Measurements from ENCODE around the gene ATP2A3.

The ATP2A3 gene

GRCh38 chr17:3972281-3972731 lies 8.1 kb upstream of the ATP2A3 start:
- no peak for DNase-seq

- no peak for DNase-seq
Measured at GRCh38 chr17:3970668-3971067, 6.4 kb upstream of the ATP2A3 start.

- no peak for DNase-seq
Measured at GRCh38 chr17:3969963-3970362, 5.7 kb upstream of the ATP2A3 start.

GRCh38 chr17:3968886-3969524 lies 4.8 kb upstream of the ATP2A3 start:
- no peak for DNase-seq

DNA sequence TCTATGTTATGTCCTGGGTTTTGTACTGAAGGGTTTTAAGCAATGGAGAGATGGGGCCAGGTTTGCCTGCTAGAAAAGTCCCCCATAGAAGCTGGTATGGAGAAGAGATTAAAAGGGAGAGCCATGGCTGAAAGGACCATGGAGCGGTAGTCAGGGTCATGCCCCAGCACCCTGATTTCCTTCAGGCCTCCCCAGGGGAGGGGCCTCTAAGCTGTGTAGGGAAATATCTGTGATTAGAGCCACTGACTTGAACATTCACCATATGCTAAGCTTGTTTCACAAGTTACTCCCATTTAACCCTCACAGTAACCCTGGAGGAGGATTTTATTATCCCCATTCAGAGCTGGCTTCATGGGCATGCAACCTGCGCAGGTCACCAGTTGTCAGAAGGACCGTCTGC lies 3.8 kb upstream of the ATP2A3 start:
- DNase-seq: no peak

GRCh38 chr17:3966720-3967363 lies 2.6 kb upstream of the ATP2A3 start:
- DNase-seq: no peak

GRCh38 chr17:3965118-3965800 lies 1.0 kb upstream of the ATP2A3 start:
- peak; percentile 63 for DNase-seq

- no peak for DNase-seq
Measured at GRCh38 chr17:3963237-3964201, 718 bp downstream of the ATP2A3 start.

GRCh38 chr17:3962965-3963236 lies 1.3 kb downstream of the ATP2A3 start:
- DNase-seq: no peak

DNA sequence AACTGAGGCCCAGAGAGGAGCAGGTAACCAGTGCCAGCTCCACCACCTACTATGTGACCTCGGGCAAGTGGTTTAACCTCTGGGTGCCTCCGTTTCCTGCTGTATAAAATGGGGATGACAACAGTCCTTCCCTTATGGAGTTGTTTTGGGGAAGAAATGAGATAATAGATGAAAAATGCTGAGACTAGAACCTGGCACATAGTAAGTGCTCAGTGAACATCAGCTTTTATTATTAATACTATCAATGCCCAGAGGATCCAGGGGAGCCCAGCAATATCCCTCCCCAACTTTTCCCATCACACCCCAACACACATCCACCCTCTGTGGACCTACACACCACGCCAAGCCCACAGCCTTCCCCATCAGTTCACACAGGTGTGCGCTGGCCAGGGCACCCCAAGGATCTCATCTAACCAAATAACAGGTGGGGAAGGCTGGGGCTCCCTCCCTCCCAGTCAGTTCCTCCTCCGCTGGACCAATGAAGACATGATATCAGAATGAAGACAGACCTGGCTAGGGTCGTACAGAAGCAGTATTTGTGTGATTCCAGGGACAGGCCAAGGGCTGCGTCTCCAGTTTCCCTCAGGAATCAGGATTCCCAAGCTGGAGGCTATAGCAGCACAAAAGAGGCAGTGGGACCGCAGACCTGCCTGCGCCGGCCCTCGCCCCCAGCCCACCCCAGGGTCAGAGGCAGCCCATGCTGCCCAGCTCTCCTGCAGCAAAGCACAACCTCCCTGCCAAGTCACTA lies 1.8 kb downstream of the ATP2A3 start:
- DNase-seq: no peak

- DNase-seq: peak; percentile 80
Measured at GRCh38 chr17:3961564-3962047, 2.6 kb downstream of the ATP2A3 start.

- no peak for DNase-seq
Measured at GRCh38 chr17:3960764-3961163, 3.5 kb downstream of the ATP2A3 start.

DNA sequence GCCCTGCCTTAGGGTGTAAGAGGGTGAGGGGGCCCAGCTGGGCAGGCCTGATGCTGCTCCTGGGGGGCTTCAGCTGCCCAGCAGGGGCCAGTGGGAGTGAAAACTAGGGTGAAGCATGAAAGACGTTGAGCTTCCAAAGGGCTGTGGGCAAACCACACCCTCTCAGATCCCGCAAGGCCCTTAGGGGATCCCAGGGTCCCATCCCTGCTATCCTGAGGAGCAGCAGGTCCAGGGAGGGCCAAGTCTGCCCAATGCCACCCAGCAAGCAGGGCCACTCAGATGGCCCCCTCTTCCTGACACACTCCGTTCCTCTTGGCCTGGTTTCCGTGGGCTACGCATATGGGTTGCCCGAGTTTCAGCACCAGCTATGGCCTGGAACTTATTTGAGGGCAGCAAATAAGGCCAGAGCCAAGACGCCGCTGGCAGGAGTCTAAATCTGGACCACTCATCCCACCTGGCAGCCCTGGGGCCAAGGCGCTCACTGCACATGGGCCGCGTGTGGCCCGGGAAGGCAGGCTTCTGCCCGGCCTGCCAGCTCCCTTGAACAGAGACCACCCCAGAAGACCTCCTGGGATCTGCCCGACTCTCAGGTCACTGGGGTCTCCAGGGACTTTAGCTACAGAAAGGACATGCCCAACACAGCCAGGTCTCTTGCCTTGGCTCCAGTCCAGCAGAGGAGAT lies 4.2 kb downstream of the ATP2A3 start:
- DNase-seq: no peak

DNA sequence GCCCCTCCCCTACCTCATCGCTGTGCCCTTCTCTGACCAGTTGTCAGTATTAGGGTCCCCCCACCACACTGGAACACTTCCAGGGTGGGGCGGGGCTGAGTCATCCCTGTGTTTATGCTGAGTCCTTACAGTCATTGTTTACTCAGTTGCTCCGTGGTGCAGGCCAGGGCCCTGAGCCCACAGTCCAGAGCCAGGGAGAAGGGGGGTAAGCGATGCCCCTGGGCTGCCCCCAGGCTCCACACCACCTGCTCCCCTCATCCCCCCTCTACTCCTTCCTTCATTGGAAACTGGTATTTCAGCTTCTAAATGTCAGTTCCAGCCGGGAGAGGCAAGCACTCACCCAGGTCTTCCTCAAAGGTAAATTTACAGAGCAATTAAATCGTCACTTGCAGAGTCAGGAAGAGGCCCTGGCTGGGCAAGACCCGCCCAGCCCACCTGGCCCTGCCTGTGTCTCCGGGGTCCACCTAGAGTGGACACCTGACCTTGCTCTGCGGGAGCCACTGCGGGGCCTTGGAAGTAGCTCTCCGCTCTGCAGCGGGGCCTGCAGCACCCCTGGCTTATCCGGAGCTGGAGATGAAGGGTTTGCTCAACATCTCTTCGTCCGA lies 4.8 kb downstream of the ATP2A3 start:
- DNase-seq: no peak

- DNase-seq: no peak
Measured at GRCh38 chr17:3957735-3958599, 6.3 kb downstream of the ATP2A3 start.

DNA sequence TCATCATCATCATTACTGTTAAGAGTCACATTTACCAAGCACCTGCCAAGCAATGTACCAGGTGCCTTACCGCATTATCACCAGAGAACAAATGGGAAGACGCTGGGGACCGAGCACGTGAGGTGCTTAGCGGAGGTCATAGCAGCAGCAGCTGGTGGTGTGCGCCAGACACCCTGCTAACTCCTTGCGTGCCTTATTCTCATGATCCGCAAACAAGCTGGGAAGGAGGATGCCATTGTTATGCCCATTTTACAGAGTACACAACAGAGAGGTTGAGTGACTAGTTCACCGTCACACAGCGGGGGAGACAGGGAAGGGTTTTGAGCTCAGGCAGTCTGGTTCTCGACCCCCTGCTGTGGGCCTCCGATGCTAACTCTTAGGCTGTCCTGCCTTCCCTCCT lies 7.3 kb downstream of the ATP2A3 start:
- peak; percentile 31 for DNase-seq

- DNase-seq: no peak
Measured at GRCh38 chr17:3956327-3956957, 7.8 kb downstream of the ATP2A3 start.

DNA sequence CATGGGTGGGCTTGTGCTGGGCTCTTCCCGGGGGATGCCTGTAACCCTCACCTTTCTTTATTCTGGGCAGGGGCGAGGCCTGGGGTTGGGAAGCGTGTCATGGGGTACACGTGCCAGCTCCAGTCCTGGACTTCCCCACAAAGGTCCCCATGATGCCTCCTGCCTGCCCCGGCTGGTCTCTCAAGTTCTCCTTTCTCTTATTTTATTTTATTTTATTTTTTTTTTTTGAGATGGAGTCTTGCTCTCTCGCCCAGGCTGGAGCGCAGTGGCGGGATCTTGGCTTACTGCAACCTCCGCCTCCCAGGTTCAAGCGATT lies 8.6 kb downstream of the ATP2A3 start:
- no peak for DNase-seq

GRCh38 chr17:3954976-3955672 lies 9.1 kb downstream of the ATP2A3 start:
- no peak for DNase-seq
